ENCODE results near the gene YIPF4. TPM values are rescaled to one million over a fixed set of nuclear protein-coding genes. Genes with fewer than 3 reads are reported as not detected.

Gene YIPF4
- total RNA-seq, 1 donor from 2014 or later: 29.0 TPM

DNA sequence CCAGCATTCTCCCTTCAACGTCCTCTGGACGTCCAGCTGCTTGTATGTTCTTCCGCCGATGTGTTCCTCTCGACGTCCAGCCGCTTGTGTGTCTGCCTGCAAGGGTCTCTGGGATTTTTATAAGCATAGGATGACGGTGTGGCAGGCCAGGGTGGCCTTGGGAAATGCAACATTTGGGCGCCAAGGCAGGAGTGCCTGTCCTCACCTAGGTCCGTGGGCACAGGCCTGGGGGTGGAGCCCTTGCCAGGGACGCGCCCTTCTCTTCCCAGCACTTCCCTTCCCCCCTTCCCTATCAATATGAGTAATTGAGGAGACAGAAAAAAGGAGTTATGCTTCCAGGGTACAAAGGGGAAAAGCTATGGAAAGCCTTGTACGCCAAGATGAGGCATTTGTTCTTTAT lies 19.5 kb upstream of the YIPF4 start:
- no peaks in the 10 kb centered on the region for H3K36me3 Mint-ChIP-seq
- H3K9me3 Mint-ChIP-seq: no peaks in the 10 kb centered on the region
- Histone ChIP-seq H4K20me1 (ENCODE audit: low read depth) (no peaks in the 10 kb centered on the region), H3K27me3 (no peaks in the 10 kb centered on the region), H3K79me2 (ENCODE audit: low read depth) (no peaks in the 10 kb centered on the region), H3K4me2 (no peak overlapping the region), H3K27ac (no peak overlapping the region), H3K4me1 (no peaks in the 10 kb centered on the region), H3K9ac (no peak overlapping the region), H3K4me3 (no peak overlapping the region), H2AFZ (replicated peaks) (peak overlapping the region; percentile 18), H3F3A (ENCODE audit: low read depth) (no peaks in the 10 kb centered on the region), H3K9me3 (ENCODE audit: low read depth) (no peaks in the 10 kb centered on the region), H3K36me3 (no peaks in the 10 kb centered on the region)
- H3K4me1 Mint-ChIP-seq: no peaks in the 10 kb centered on the region
- peaks cover 5% of the 10 kb centered on the region for H3K27me3 Mint-ChIP-seq (ENCODE audit: insufficient read depth, low read depth)
- H3K4me3 Mint-ChIP-seq: no peak overlapping the region
- TF ChIP-seq EZH2phosphoT487 (IDR thresholded peaks at IDR 0.05) (no peak), EZH2 (IDR thresholded peaks at IDR 0.05) (no peak)
- TF ChIP-seq, protein P1, sequence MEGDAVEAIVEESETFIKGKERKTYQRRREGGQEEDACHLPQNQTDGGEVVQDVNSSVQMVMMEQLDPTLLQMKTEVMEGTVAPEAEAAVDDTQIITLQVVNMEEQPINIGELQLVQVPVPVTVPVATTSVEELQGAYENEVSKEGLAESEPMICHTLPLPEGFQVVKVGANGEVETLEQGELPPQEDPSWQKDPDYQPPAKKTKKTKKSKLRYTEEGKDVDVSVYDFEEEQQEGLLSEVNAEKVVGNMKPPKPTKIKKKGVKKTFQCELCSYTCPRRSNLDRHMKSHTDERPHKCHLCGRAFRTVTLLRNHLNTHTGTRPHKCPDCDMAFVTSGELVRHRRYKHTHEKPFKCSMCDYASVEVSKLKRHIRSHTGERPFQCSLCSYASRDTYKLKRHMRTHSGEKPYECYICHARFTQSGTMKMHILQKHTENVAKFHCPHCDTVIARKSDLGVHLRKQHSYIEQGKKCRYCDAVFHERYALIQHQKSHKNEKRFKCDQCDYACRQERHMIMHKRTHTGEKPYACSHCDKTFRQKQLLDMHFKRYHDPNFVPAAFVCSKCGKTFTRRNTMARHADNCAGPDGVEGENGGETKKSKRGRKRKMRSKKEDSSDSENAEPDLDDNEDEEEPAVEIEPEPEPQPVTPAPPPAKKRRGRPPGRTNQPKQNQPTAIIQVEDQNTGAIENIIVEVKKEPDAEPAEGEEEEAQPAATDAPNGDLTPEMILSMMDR (IDR thresholded peaks at IDR 0.05): no peak
- DNase-seq (ENCODE audit: low spot score): no peak
- no peak overlapping the region for H3K27ac Mint-ChIP-seq

DNA sequence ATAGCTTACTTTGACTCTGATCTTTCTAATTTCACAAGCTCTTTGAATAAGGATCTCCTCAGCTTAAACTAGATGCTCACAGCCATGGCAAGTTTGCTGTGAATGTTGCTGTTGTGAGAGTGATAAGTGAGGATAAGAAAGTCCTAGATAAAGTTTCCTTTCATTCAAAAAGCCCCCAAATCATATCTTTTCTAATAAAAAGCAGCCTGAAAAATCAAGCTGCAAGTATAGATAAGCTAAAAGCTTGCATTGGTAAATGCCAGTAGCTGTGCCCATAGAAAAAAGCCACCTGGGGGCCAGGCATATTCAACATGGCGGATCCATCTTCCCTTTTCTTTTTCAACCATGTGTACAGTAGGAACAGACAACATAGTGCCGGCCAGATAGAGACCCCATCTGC lies 17.3 kb upstream of the YIPF4 start:
- H3K4me3 ChIP-seq: no peak overlapping the region
- no peaks in the 10 kb centered on the region for H3F3A ChIP-seq (ENCODE audit: low read depth)
- no peaks in the 10 kb centered on the region for H3K36me3 ChIP-seq
- no peaks in the 10 kb centered on the region for H4K20me1 ChIP-seq (ENCODE audit: low read depth)
- H3K4me2 ChIP-seq: no peak overlapping the region
- no peak overlapping the region for H3K9ac ChIP-seq
- no peak overlapping the region for H3K4me3 Mint-ChIP-seq
- H3K27me3 ChIP-seq: no peaks in the 10 kb centered on the region
- no peak for DNase-seq (ENCODE audit: low spot score)
- no peak for TF ChIP-seq EZH2phosphoT487 (IDR thresholded peaks at IDR 0.05)
- TF ChIP-seq, protein P1 (IDR thresholded peaks at IDR 0.05): no peak
- TF ChIP-seq EZH2 (IDR thresholded peaks at IDR 0.05): no peak
- H3K27ac ChIP-seq: no peak overlapping the region
- H3K27ac Mint-ChIP-seq: no peak overlapping the region
- no peaks in the 10 kb centered on the region for H3K36me3 Mint-ChIP-seq
- H3K4me1 Mint-ChIP-seq: peaks cover 2% of the 10 kb centered on the region
- no peaks in the 10 kb centered on the region for H3K9me3 Mint-ChIP-seq
- no peaks in the 10 kb centered on the region for H3K79me2 ChIP-seq (ENCODE audit: low read depth)
- peaks cover 5% of the 10 kb centered on the region for H3K27me3 Mint-ChIP-seq (ENCODE audit: insufficient read depth, low read depth)
- H3K4me1 ChIP-seq: no peaks in the 10 kb centered on the region
- H2AFZ ChIP-seq (replicated peaks): no peak overlapping the region
- H3K9me3 ChIP-seq (ENCODE audit: low read depth): no peaks in the 10 kb centered on the region

DNA sequence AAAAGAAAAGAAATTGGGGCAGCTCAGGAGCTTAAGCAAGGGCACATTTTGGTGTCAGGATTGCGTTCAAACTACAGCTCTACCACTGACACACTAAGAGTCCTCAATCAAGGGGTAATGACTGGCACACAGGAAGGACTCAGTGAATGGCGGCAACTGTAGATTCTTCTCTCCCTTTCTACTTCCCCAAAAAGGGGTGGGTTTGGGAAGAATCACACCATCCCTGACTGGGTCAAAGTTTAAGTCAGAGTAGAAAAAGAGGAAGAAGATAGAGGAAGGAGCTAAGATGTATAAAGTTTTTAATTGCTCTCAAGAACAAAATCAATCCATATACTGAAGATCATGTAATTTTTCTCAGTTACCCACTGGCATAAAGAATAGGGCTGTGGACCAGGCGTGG lies 15.6 kb upstream of the YIPF4 start:
- no peak overlapping the region for H3K27ac Mint-ChIP-seq
- H3K4me2 ChIP-seq: no peak overlapping the region
- no peaks in the 10 kb centered on the region for H3K36me3 ChIP-seq
- no peaks in the 10 kb centered on the region for H3K4me1 ChIP-seq
- H3K79me2 ChIP-seq (ENCODE audit: low read depth): no peaks in the 10 kb centered on the region
- no peak for TF ChIP-seq EZH2phosphoT487 (IDR thresholded peaks at IDR 0.05)
- TF ChIP-seq EZH2 (IDR thresholded peaks at IDR 0.05): no peak
- TF ChIP-seq, protein P1 (IDR thresholded peaks at IDR 0.05): no peak
- no peaks in the 10 kb centered on the region for H3K9me3 Mint-ChIP-seq
- no peaks in the 10 kb centered on the region for H4K20me1 ChIP-seq (ENCODE audit: low read depth)
- no peak overlapping the region for H3K27ac ChIP-seq
- H3K9me3 ChIP-seq (ENCODE audit: low read depth): no peaks in the 10 kb centered on the region
- H3K4me3 ChIP-seq: no peak overlapping the region
- H3K27me3 Mint-ChIP-seq (ENCODE audit: insufficient read depth, low read depth): peaks cover 5% of the 10 kb centered on the region
- peaks cover 2% of the 10 kb centered on the region for H3K4me1 Mint-ChIP-seq
- H3F3A ChIP-seq (ENCODE audit: low read depth): no peaks in the 10 kb centered on the region
- no peak overlapping the region for H2AFZ ChIP-seq (replicated peaks)
- H3K36me3 Mint-ChIP-seq: no peaks in the 10 kb centered on the region
- H3K9ac ChIP-seq: no peak overlapping the region
- H3K4me3 Mint-ChIP-seq: no peak overlapping the region
- H3K27me3 ChIP-seq: peaks cover 10% of the 10 kb centered on the region
- DNase-seq (ENCODE audit: low spot score): no peak
